ENCODE measurements around the gene KRABD2.

- TF ChIP-seq EZH2 (IDR thresholded peaks at IDR 0.05; ENCODE audit: insufficient read depth, poor library complexity, severe bottlenecking): no peak
- no peak for TF ChIP-seq EZH2phosphoT487 (IDR thresholded peaks at IDR 0.05; ENCODE audit: insufficient read depth, low read depth)
Measured at GRCh38 chr17:8421571-8421970, 45.1 kb upstream of the KRABD2 start.
